Glutamatergic neuron (in vitro differentiated cells): ENCODE measurements around the gene LGR4. TPM values are rescaled to one million over a fixed set of nuclear protein-coding genes. Genes with fewer than 3 reads are reported as not detected.
"Not testable (repeated sequence)": the region's sequence is repeated elsewhere in the genome, so short reads cannot be mapped to it uniquely, and the experiment has no call there.

Experiments used
- DNase-seq: peaks from one replicate; pipeline ENCODE4 v3.0.0; 2022
- H3K27ac Mint-ChIP-seq: one replicate; pipeline ENCODE4 v1.8.0; 2020; ENCODE audit warnings: mild to moderate bottlenecking, mixed read lengths, inconsistent platforms; ENCODE audit not compliant: unreplicated experiment
- H3K27me3 Mint-ChIP-seq: one replicate; pipeline ENCODE4 v1.8.0; 2020; ENCODE audit warnings: mild to moderate bottlenecking, moderate library complexity, mixed read lengths, inconsistent platforms; ENCODE audit not compliant: unreplicated experiment
- H3K36me3 Mint-ChIP-seq: one replicate; pipeline ENCODE4 v1.8.0; 2020; ENCODE audit warnings: mild to moderate bottlenecking, mixed read lengths, inconsistent platforms; ENCODE audit not compliant: unreplicated experiment
- H3K4me1 Mint-ChIP-seq: one replicate; pipeline ENCODE4 v1.8.0; 2020; ENCODE audit warnings: mild to moderate bottlenecking, low read depth, mixed read lengths, inconsistent platforms; ENCODE audit not compliant: unreplicated experiment
- H3K4me3 Mint-ChIP-seq: one replicate; pipeline ENCODE4 v1.8.0; 2020; ENCODE audit warnings: mild to moderate bottlenecking, mixed read lengths, inconsistent platforms; ENCODE audit not compliant: unreplicated experiment
- H3K9me3 Mint-ChIP-seq: one replicate; pipeline ENCODE4 v1.8.0; 2020; ENCODE audit warnings: mild to moderate bottlenecking, moderate library complexity, mixed read lengths, inconsistent platforms; ENCODE audit not compliant: unreplicated experiment
- CTCF ChIP-seq: fragments of 200-600 bp; sonication (generic); IDR thresholded peaks from one replicate; pipeline ENCODE4 v1.5.0; 2021; ENCODE audit not compliant: partially characterized antibody, unreplicated experiment
- total RNA-seq: library from RNA; stranded (reverse); fragmentation: NEBNext Ultra II Directional; extraction: Animal tissue kit (Norgen Biotek cat#: 25700); gene quantifications from one replicate; pipeline ENCODE4 v1.2.1, GENCODE V29; 2021; ENCODE audit not compliant: unreplicated experiment

LGR4 gene
- total RNA-seq, 1 donor from 2014 or later = 87.1 TPM

GRCh38 chr11:27329867-27330632, 142.5 kb downstream of the LGR4 start:
- no peak for DNase-seq
- Mint-ChIP-seq H3K9me3 (peaks cover 2% of the 10 kb centered on the region), H3K4me1 (no peaks in the 10 kb centered on the region), H3K27me3 (peaks cover 4% of the 10 kb centered on the region), H3K36me3 (no peaks in the 10 kb centered on the region), H3K4me3 (no peak overlapping the region), H3K27ac (no peak overlapping the region)
- no peak for TF ChIP-seq CTCF

GRCh38 chr11:27328614-27329013, 144.0 kb downstream of the LGR4 start:
- no peak for TF ChIP-seq CTCF
- Mint-ChIP-seq H3K27me3 (peaks cover 4% of the 10 kb centered on the region), H3K4me3 (no peak overlapping the region), H3K4me1 (no peaks in the 10 kb centered on the region), H3K36me3 (no peaks in the 10 kb centered on the region), H3K9me3 (peaks cover 2% of the 10 kb centered on the region), H3K27ac (no peak overlapping the region)
- DNase-seq = no peak

- not testable (repeated sequence) for H3K4me3 Mint-ChIP-seq, H3K4me1 Mint-ChIP-seq, H3K27ac Mint-ChIP-seq, DNase-seq, H3K36me3 Mint-ChIP-seq, H3K9me3 Mint-ChIP-seq, H3K27me3 Mint-ChIP-seq
These were observed 145.5 kb downstream of the LGR4 start for GRCh38 chr11:27327064-27327463.

GRCh38 chr11:27322196-27322595, 150.4 kb downstream of the LGR4 start:
- not testable (repeated sequence) for DNase-seq, H3K4me3 Mint-ChIP-seq, H3K9me3 Mint-ChIP-seq, H3K27ac Mint-ChIP-seq, H3K27me3 Mint-ChIP-seq, H3K4me1 Mint-ChIP-seq
- peaks cover 12% of the 10 kb centered on the region for H3K36me3 Mint-ChIP-seq

GRCh38 chr11:27321340-27321739, 151.2 kb downstream of the LGR4 start:
- peaks cover 12% of the 10 kb centered on the region for H3K36me3 Mint-ChIP-seq
- H3K9me3 Mint-ChIP-seq, H3K4me1 Mint-ChIP-seq, DNase-seq, H3K27ac Mint-ChIP-seq, H3K27me3 Mint-ChIP-seq, H3K4me3 Mint-ChIP-seq: not testable (repeated sequence)

- H3K4me1 Mint-ChIP-seq = no peaks in the 10 kb centered on the region
- H3K27ac Mint-ChIP-seq = no peak overlapping the region
- H3K4me3 Mint-ChIP-seq = no peak overlapping the region
- H3K36me3 Mint-ChIP-seq = peaks cover 12% of the 10 kb centered on the region
- TF ChIP-seq CTCF = no peak
- no peak for DNase-seq
- H3K27me3 Mint-ChIP-seq = no peaks in the 10 kb centered on the region
- H3K9me3 Mint-ChIP-seq = peaks cover 3% of the 10 kb centered on the region
These were observed 153.5 kb downstream of the LGR4 start for GRCh38 chr11:27319072-27319471.
